ENCODE measurements around the gene APOL6. TPM values are rescaled to one million over a fixed set of nuclear protein-coding genes. Genes with fewer than 3 reads are reported as not detected.

The APOL6 gene
- total and polyA plus RNA-seq, 9 of the 15 experiments (the other 6 are each of a cell fraction or from before 2014, with no cell fraction given), result 0.29 to 1.2 (median 0.70) TPM

DNA sequence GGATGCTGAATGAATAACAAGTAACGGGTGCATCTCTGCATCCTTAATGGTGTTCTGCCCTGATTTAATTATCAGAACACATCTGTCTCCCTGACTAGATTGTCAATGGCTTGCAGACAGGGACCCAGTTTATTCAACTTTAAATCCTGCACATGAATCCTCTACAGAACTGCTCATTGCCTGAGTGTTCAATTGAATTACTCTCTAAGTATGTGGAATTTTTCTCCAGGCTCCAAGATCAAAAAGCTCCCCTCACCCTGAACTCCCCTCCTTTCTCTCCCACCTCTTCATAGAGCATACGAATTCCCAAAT is 42.9 kb upstream of the APOL6 start:
- Histone ChIP-seq H3K4me3 (no peak overlapping the region), H3K27ac (ENCODE audit: extremely low read depth, low read depth, low read length) (no peak overlapping the region), H3K27me3 (ENCODE audit: control insufficient read depth in 2 of 2, insufficient read depth in 2 of 2, low read length in 2 of 2) (peaks cover 3 to 35% of the 10 kb centered on the region in 2 experiments; a peak in 3 of 5 replicates), H3K9me3 (replicated peaks; ENCODE audit: control insufficient read depth, insufficient read depth, low read depth, low read length) (0 out of 2 replicates have a peak, but pooled peaks cover 1% of the 10 kb centered on the region), H4K20me1 (replicated peaks; ENCODE audit: control insufficient read depth, insufficient read depth, low read length) (no peaks in the 10 kb centered on the region), H3K9ac (ENCODE audit: insufficient read depth in 1 of 2, low read depth in 2 of 2, low read length in 2 of 2) (no peak overlapping the region), H2AFZ (ENCODE audit: low read depth, low read length) (no peak overlapping the region), H3K79me2 (ENCODE audit: control insufficient read depth, insufficient read depth, low read length) (no peaks in the 10 kb centered on the region), H3K36me3 (ENCODE audit: control insufficient read depth, insufficient read depth, low read length) (no peaks in the 10 kb centered on the region), H3K4me2 (ENCODE audit: insufficient read depth, low read length) (no peak overlapping the region), H3K9me1 (ENCODE audit: control insufficient read depth, insufficient read depth, low read length) (no peaks in the 10 kb centered on the region), H3K4me1 (replicated peaks in 1 of 2; ENCODE audit: control insufficient read depth in 2 of 2, insufficient read depth in 2 of 2, low read length in 2 of 2) (peaks cover 0 to 4% of the 10 kb centered on the region in 2 experiments; a peak in 2 of 5 replicates)
- FAIRE-seq (no peak), ATAC-seq (no peak), DNase-seq (ENCODE audit: extremely low read depth in 1 of 4, low spot score in 3 of 4) (no peak)
- intact Hi-C loops (cut with micrococcal nuclease) (no loop called here), in situ Hi-C loops (cut with MboI) (no loop called here)
- BruUV-seq (replicated peaks), result no TSS peak
- WGBS (ENCODE audit: insufficient coverage, low coverage, missing lambda C conversion rate), result 0% methylated on average over 2 of the region's 2 CpGs
- ChIA-PET CTCF (ENCODE audit: low intra/inter-chr PET ratio) (no interaction called here), POLR2A (no interaction called here)
- TF ChIP-seq, protein P1, sequence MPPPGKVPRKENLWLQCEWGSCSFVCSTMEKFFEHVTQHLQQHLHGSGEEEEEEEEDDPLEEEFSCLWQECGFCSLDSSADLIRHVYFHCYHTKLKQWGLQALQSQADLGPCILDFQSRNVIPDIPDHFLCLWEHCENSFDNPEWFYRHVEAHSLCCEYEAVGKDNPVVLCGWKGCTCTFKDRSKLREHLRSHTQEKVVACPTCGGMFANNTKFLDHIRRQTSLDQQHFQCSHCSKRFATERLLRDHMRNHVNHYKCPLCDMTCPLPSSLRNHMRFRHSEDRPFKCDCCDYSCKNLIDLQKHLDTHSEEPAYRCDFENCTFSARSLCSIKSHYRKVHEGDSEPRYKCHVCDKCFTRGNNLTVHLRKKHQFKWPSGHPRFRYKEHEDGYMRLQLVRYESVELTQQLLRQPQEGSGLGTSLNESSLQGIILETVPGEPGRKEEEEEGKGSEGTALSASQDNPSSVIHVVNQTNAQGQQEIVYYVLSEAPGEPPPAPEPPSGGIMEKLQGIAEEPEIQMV (tag; conservative IDR thresholded peaks at IDR 0.05; ENCODE audit: low read depth), result no peak
- no peak for TF ChIP-seq HNRNPLL (IDR thresholded peaks at IDR 0.05; ENCODE audit: low read depth, low read length, poor library complexity, severe bottlenecking)
- TF ChIP-seq ZNF232 (CRISPR knock-in tag; IDR thresholded peaks at IDR 0.05), result no peak
- no peak for TF ChIP-seq BCL6 (CRISPR knock-in tag; IDR thresholded peaks at IDR 0.05)
- TF ChIP-seq, protein P2, sequence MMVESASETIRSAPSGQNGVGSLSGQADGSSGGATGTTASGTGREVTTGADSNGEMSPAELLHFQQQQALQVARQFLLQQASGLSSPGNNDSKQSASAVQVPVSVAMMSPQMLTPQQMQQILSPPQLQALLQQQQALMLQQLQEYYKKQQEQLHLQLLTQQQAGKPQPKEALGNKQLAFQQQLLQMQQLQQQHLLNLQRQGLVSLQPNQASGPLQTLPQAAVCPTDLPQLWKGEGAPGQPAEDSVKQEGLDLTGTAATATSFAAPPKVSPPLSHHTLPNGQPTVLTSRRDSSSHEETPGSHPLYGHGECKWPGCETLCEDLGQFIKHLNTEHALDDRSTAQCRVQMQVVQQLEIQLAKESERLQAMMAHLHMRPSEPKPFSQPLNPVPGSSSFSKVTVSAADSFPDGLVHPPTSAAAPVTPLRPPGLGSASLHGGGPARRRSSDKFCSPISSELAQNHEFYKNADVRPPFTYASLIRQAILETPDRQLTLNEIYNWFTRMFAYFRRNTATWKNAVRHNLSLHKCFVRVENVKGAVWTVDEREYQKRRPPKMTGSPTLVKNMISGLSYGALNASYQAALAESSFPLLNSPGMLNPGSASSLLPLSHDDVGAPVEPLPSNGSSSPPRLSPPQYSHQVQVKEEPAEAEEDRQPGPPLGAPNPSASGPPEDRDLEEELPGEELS (CRISPR knock-in tag; IDR thresholded peaks at IDR 0.05; ENCODE audit: borderline replicate concordance), result no peak
- TF ChIP-seq, protein P3, sequence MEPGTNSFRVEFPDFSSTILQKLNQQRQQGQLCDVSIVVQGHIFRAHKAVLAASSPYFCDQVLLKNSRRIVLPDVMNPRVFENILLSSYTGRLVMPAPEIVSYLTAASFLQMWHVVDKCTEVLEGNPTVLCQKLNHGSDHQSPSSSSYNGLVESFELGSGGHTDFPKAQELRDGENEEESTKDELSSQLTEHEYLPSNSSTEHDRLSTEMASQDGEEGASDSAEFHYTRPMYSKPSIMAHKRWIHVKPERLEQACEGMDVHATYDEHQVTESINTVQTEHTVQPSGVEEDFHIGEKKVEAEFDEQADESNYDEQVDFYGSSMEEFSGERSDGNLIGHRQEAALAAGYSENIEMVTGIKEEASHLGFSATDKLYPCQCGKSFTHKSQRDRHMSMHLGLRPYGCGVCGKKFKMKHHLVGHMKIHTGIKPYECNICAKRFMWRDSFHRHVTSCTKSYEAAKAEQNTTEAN (CRISPR knock-in tag; IDR thresholded peaks at IDR 0.05), result no peak
- TF ChIP-seq, protein P4, sequence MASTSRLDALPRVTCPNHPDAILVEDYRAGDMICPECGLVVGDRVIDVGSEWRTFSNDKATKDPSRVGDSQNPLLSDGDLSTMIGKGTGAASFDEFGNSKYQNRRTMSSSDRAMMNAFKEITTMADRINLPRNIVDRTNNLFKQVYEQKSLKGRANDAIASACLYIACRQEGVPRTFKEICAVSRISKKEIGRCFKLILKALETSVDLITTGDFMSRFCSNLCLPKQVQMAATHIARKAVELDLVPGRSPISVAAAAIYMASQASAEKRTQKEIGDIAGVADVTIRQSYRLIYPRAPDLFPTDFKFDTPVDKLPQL (IDR thresholded peaks at IDR 0.05; ENCODE audit: extremely low read depth, insufficient read length), result no peak
- TF ChIP-seq TCF3 (CRISPR knock-in tag; IDR thresholded peaks at IDR 0.05), result no peak
- no peak for TF ChIP-seq NCOA2 (IDR thresholded peaks at IDR 0.05; ENCODE audit: partially characterized antibody in 2 of 2)
- no peak for TF ChIP-seq ZNF124 (CRISPR knock-in tag; IDR thresholded peaks at IDR 0.05)
- no peak for TF ChIP-seq BRD9 (IDR thresholded peaks at IDR 0.05; ENCODE audit: low read depth, partially characterized antibody)
